Breast epithelium (tissue), 4 donors: ENCODE data around the gene GNAI1. TPM values are rescaled to one million over a fixed set of nuclear protein-coding genes. Genes with fewer than 3 reads are reported as not detected.

Source experiments
- DNase-seq, 2 donors: peaks; one replicate each; pipeline ENCODE4 v3.0.0-alpha.2; 2019; ENCODE audit warnings: low spot score in 2 of 2
- H3K27ac ChIP-seq, 2 donors: fragments of 200-600 bp; sonication (generic) in 1 of 2; one replicate each; pipeline ENCODE4 v1.5.1; 2016 to 2019; ENCODE audit warnings: mild to moderate bottlenecking in 1 of 2
- H3K27me3 ChIP-seq, 2 donors: fragments of 200-600 bp; sonication (generic) in 1 of 2; one replicate each; pipeline versions ENCODE4 v1.5.1 to v1.6.0; 2017 to 2019; ENCODE audit warnings: control low read depth in 1 of 2, mild to moderate bottlenecking in 1 of 2
- H3K36me3 ChIP-seq: fragments of 200-600 bp; one replicate; pipeline ENCODE4 v1.5.1; 2019
- H3K4me1 ChIP-seq, 2 donors: fragments of 200-600 bp; sonication (generic); one replicate each; pipeline ENCODE4 v1.5.1; 2016 to 2019; ENCODE audit warnings: control low read depth in 1 of 2
- H3K4me3 ChIP-seq, 3 donors: fragments of 200-600 bp; sonication (generic); 1 replicate in 2 of 3; 2 replicates in 1 of 3; pipeline ENCODE4 v1.5.1; 2016 to 2019; ENCODE audit warnings: mild to moderate bottlenecking in 3 of 3, moderate library complexity in 2 of 3
- H3K9me3 ChIP-seq, 2 donors: fragments of 200-600 bp; sonication (generic) in 1 of 2; one replicate each; pipeline ENCODE4 v1.5.1; 2016 to 2019; ENCODE audit warnings: control low read depth in 1 of 2
- CTCF ChIP-seq, 3 donors: fragments of 450-650 bp; IDR thresholded peaks; one replicate each; pipeline ENCODE4 v1.5.1; 2016 to 2017; ENCODE audit warnings: antibody characterized with exemption in 3 of 3, mild to moderate bottlenecking in 3 of 3, moderate library complexity in 3 of 3
- POLR2A ChIP-seq: fragments of 450-650 bp; IDR thresholded peaks from one replicate; pipeline ENCODE4 v1.6.1; 2016; ENCODE audit warnings: antibody characterized with exemption, mild to moderate bottlenecking, moderate library complexity
- POLR2AphosphoS5 ChIP-seq, 3 donors: sonication (generic); formaldehyde crosslinking; IDR thresholded peaks; one replicate each; pipeline ENCODE4 v1.6.1; 2017; ENCODE audit warnings: antibody characterized with exemption in 3 of 3
- intact Hi-C: fragments of 100-400 bp; cut with DNase I; formaldehyde crosslinking; loops from one replicate; pipeline ENCODE4 v1.15.1; 2023; ENCODE audit warnings: low total_unique reads
- total RNA-seq, 3 donors: library from RNA; depleted of rRNA; stranded (reverse); fragments of >200 nt; gene quantifications; one replicate each; pipeline ENCODE4 v1.1.0, GENCODE V29; 2016

Gene GNAI1
- total RNA-seq, 3 donors from 2014 or later: 25.6 to 75.2 (median 27.5) TPM

- no peaks in the 10 kb centered on the region for H3K4me1 ChIP-seq
- H3K36me3 ChIP-seq: no peaks in the 10 kb centered on the region
- H3K27ac ChIP-seq: no peak overlapping the region
- no peak overlapping the region for H3K4me3 ChIP-seq
- no peak for TF ChIP-seq POLR2A
- TF ChIP-seq POLR2AphosphoS5 (IDR thresholded peaks at IDR 0.05): no peak
- TF ChIP-seq CTCF (IDR thresholded peaks at IDR 0.05): no peak
- no peak for DNase-seq
- no peaks in the 10 kb centered on the region for H3K9me3 ChIP-seq
- no peaks in the 10 kb centered on the region for H3K27me3 ChIP-seq
- intact Hi-C loops: no loop called here
Measured at GRCh38 chr7:80216996-80217842, 82.6 kb downstream of the GNAI1 start.

GRCh38 chr7:80218723-80219122, 84.1 kb downstream of the GNAI1 start:
- Histone ChIP-seq H3K27me3 (no peaks in the 10 kb centered on the region), H3K36me3 (no peaks in the 10 kb centered on the region), H3K4me3 (no peak overlapping the region), H3K27ac (no peak overlapping the region), H3K9me3 (no peaks in the 10 kb centered on the region), H3K4me1 (no peaks in the 10 kb centered on the region)
- intact Hi-C loops: no loop called here
- TF ChIP-seq POLR2A (no peak), CTCF (IDR thresholded peaks at IDR 0.05) (no peak), POLR2AphosphoS5 (IDR thresholded peaks at IDR 0.05) (no peak)
- no peak for DNase-seq

GRCh38 chr7:80220022-80220634, 85.5 kb downstream of the GNAI1 start:
- Histone ChIP-seq H3K4me3 (no peak overlapping the region), H3K36me3 (no peaks in the 10 kb centered on the region), H3K27me3 (no peaks in the 10 kb centered on the region), H3K27ac (no peak overlapping the region), H3K4me1 (no peaks in the 10 kb centered on the region), H3K9me3 (no peaks in the 10 kb centered on the region)
- intact Hi-C loops: no loop called here
- DNase-seq: no peak
- TF ChIP-seq POLR2A: no peak
- TF ChIP-seq POLR2AphosphoS5 (IDR thresholded peaks at IDR 0.05): no peak
- TF ChIP-seq CTCF (IDR thresholded peaks at IDR 0.05): no peak

- H3K27me3 ChIP-seq: no peaks in the 10 kb centered on the region
- no peak overlapping the region for H3K27ac ChIP-seq
- H3K9me3 ChIP-seq: no peaks in the 10 kb centered on the region
- no peaks in the 10 kb centered on the region for H3K36me3 ChIP-seq
- TF ChIP-seq POLR2AphosphoS5 (IDR thresholded peaks at IDR 0.05) (no peak), POLR2A (no peak), CTCF (IDR thresholded peaks at IDR 0.05) (no peak)
- DNase-seq: no peak
- H3K4me1 ChIP-seq: no peaks in the 10 kb centered on the region
- intact Hi-C loops: no loop called here
- H3K4me3 ChIP-seq: no peak overlapping the region
Measured at GRCh38 chr7:80224415-80224814, 89.8 kb downstream of the GNAI1 start.

GRCh38 chr7:80225361-80225760, 90.7 kb downstream of the GNAI1 start:
- H3K9me3 ChIP-seq: no peaks in the 10 kb centered on the region
- TF ChIP-seq CTCF (IDR thresholded peaks at IDR 0.05) (no peak), POLR2A (no peak), POLR2AphosphoS5 (IDR thresholded peaks at IDR 0.05) (no peak)
- DNase-seq: no peak
- H3K4me1 ChIP-seq: no peaks in the 10 kb centered on the region
- no peak overlapping the region for H3K27ac ChIP-seq
- H3K27me3 ChIP-seq: no peaks in the 10 kb centered on the region
- H3K4me3 ChIP-seq: no peak overlapping the region
- no peaks in the 10 kb centered on the region for H3K36me3 ChIP-seq
- intact Hi-C loops: no loop called here
